CD4-positive, alpha-beta T cell treated with Interleukin-17A for 1 hour (primary cell): ENCODE results near the gene GIMAP2.
"Not testable (repeated sequence)": the region's sequence is repeated elsewhere in the genome, so short reads cannot be mapped to it uniquely, and the experiment has no call there.

Experiments used
- DNase-seq: peaks from one replicate; pipeline ENCODE4 v3.0.0-alpha.2; 2020

GIMAP2 gene

DNA sequence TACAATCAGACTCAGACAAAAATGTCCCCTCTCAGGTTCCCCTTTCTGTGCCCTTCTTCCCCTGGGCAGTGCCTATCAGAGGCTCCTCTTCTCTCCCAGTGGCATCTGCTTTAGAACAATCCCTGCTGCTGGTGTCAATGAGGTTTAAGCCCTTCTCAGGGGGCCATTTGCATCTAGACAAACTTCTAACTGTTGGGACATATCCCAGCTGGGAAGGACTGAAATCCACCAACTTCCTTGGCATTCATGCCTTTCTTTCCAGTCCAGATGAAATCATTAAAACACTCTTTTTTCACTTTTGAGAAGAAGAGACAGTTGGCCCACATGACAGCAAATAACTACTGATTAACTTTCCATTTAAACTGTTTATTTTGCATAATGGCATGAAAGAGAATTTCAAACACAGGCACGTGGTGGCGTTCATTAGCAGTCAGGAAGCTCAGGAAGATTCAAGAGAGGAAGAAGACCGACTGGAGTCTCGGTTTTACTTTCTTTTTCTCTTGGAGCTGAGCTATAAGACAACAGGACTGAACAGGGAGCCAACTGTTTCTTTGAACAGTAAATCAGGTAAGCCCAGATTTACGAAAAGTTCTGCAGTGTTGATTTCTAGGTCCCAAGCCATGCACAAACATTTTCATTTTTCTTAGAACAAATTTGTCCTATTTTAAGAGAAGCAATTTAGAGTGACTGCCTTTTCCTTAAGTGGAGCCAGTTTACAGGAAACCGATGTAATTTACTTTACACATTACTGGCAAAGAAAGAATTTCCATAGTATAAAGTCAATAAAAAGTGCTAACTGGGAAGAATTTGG, at the start of gene GIMAP2:
Gene GIMAP2 (plus strand): TSS at position 488 of the 811 bp plus-strand sequence. CDS start 1,354 bp downstream, outside the sequence.
- peak; percentile 77 for DNase-seq

GRCh38 chr7:150641854-150642253, 43.7 kb upstream of the GIMAP2 start:
- DNase-seq = no peak

- DNase-seq = no peak
Measured at GRCh38 chr7:150642926-150643325, 42.6 kb upstream of the GIMAP2 start.

- no peak for DNase-seq
Measured at GRCh38 chr7:150645259-150646020, 40.1 kb upstream of the GIMAP2 start.

DNA sequence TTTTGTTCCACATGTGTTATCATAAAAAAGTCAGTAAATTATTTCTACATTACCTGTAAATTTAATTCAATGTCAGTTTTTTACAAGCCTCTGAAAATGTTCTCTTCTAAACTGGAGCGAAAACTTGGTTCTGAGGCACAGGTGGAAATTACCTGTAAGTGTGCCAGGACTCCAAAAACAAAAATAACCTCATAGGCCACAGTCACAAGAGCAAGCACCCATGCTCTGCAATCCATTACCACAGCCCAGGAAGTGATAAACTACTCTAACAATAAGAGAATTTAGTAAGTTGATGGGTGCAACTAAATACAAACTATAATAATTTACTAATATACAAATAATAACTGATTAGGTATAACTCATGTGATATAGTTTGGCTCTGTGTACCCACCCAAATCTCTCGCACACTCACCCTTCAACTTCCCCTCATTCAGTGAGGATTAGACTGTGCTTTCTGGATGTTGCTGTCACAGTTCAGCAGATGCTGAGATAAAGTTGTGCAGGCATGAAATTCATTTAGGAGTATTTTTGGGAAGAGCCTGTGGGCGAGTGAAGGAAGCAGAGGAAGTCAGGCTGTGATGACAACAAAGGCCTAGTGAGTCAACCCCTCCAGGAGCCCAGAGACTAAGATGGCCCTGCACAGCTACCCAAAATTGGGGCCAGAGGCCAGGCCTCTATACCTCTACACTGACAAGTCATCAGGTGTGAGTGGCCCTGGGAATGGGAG, 37.0 kb upstream of the GIMAP2 start:
- peak; percentile 65 for DNase-seq

- DNase-seq = no peak
Measured at GRCh38 chr7:150649080-150649385, 36.5 kb upstream of the GIMAP2 start.

DNA sequence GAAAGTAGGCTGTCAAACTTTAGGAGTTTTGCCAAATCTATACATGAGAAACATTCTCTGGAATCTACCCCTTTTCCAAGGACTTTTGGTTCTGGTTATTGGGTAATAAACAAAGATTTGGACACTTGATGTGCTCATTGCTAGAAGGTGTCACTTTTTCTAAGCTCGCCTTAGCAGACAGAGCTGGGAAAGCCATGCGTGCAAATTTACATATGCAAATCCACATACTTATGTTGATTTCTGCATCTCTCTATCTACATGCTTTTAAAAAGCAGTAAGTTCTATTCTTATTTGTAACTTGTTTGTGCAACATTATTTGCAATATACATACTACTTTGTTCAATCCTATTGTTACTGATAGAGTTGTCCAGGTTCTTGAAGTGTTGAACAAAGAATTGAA, 30.8 kb upstream of the GIMAP2 start:
- no peak for DNase-seq

- DNase-seq = no peak
Measured at GRCh38 chr7:150656047-150656446, 29.5 kb upstream of the GIMAP2 start.

DNA sequence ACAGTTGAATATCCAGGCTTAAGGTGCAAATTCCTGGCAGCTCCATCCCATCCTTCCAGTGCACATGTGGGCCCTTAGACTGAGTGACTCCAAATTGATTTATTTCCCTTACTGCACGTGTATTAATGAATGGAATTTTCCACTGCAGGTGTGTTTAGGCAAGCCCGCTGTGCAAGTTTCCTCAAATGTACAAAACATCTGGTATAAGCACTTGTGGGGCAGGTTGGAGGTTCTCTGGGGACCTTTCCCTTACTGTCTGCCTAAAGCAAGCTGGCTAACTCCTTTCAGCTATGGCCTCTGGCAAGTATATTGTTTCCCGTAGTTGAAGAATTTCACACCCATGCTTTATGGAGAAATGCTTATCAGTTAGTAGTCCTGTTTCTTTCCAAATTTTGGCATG, 28.0 kb upstream of the GIMAP2 start:
- no peak for DNase-seq

DNA sequence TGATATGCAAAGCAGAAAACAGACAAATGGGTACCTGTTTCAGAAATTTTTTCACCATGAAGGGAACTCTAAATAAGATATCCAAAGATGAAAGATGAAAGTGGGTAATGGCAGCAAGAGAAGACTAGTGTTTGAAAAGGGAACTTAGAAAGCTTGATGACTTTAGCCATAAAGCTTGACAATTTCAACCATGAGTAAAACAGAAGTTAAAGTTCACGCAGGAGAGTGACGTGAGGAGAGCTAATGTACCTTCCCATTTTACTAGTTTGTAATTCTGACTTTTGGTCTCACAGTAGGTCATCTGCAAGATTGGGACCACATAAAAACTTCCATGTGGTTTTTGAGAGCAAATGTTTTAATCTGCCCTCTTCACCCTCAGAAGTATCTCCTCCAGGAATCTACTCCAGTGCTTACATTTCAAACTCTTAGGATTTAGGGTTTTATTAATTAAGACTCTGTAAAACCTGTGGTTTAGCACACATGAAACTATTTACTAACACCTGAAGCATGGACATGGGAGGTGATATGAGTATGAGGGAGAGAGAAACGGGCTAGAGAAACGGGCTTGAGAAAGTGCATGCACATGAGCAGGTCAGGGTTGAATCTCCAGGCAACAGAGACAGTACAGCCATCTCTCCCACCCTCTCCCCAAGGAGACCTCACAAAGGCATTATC, 24.4 kb upstream of the GIMAP2 start:
- no peak for DNase-seq

GRCh38 chr7:150662821-150663220, 22.7 kb upstream of the GIMAP2 start:
- DNase-seq = not testable (repeated sequence)

- peak; percentile 72 for DNase-seq
Measured at GRCh38 chr7:150663802-150664494, 21.6 kb upstream of the GIMAP2 start.

DNA sequence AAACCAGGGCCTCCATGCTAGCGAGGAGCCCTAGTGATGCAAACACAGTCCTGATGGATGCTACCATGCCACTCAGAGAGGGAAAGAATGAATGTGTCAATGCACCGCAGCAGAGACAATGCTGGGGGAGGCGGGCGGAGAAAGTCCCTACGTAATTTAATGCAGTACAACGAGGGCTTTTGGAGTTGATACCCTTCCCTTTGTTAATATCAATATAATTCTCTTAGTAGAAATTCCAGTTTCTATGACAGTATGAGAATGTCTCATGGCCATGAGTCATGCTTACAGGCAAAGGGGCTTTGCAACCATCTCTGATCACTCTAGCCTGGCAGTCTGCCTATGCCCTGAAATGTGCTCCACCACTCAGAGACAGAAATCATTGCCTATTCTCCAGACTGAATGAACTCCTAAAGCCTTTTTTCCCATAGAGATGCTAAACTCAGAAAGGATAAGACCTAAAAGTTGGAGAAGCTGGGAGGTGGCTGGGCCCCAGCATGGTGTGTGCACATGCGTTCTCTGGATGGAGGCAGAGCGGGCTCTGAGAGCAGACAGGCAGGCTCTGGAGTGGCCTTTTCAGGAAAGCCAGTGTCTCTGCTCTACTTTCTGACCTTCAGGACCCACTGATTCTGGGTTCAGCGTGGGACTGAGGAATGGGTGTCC, 20.3 kb upstream of the GIMAP2 start:
- no peak for DNase-seq

- DNase-seq = peak; percentile 70
Measured at GRCh38 chr7:150665896-150666295, 19.6 kb upstream of the GIMAP2 start.

DNA sequence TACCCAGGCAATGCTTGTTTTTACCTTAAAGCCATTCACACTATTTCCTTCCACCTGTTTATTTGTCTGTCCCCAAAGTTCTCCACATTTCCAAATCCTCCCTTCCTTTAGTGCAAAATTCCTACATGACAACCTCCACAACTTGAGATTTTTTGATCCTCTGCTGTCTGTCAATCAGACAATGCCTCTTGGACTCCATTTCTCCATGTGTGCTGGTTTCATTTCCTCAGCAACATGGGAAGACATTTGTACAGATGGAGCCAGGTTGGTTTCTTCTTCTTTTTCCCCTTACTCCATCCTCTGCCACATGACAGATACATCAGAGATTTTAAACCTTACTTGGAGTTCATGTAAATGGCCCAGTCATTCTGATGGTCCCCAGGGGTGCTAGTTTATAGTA, 19.1 kb upstream of the GIMAP2 start:
- DNase-seq = no peak

DNA sequence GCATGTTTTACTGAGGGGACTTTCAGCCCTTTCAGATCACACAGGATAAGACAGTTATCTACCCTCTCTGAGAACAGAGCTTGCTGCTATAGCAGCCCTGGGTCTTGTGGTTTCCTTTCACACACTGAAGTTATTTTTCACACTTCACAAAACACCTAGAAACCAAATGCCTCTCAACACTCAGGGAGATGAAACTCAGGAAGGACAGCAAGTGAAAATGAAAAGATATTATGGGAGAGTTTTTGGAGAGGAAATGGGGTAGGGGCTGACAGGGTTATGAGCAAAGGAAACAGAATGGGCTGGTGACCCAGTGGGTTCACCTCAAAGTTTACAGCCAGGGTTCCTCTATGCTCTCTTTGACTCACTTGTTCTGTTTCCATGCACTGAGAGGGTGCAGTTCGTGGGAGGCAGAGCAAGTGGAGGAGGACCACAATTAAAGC, 17.0 kb upstream of the GIMAP2 start:
- DNase-seq = peak; percentile 88

GRCh38 chr7:150668977-150669376, 16.5 kb upstream of the GIMAP2 start:
- DNase-seq = no peak

DNA sequence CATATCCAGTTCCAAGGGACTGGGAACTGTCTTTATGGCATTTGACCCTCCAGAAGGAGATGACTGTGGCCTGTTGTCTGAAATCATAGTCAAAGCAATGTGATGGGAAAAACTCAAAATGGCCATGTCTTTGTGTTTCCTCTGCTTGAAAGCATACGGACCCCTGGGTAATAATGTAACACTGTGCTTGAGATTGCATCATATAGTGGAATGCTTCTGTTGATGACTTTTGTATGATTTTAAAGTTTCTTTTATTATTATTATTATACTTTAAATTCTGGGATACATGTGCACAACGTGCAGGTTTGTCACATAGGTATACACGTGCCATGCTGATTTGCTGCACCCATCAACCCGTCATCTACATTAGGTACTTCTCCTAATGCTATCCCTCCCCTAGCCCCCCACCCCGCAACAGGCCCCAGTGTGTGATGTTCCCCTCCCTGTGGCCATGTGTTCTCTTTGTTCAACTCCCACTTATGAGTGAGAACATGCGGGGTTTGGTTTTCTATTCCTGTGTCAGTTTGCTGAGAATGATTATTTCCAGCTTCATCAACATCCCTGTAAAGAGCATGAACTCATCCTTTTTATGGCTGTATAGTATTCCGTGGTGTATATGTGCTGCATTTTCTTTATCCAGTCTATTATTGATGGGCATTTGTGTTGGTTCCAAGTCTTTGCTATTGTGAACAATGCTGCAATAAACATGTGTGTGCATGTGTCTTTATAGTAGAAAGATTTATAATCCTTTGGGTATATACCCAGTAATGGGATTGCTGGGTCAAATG, 13.5 kb upstream of the GIMAP2 start:
- not testable (repeated sequence) for DNase-seq

DNA sequence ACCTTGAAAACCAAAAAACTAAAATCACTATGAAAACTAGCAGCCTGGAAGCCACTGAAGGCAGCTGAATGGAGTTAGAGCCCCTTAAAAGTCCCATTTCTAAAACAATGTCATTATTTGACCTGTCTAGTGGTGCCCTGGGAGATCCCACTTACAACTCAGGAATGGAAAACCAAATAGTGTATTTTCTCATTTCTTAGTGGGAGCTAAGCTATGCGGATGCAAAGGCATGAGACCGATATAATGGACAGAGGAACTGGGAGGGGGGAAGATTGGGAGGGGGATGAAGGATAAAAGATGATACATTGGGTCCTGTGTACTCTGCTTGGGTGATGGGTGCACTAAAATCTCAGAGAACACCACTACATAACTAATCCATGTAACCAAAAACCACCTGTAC, 9.8 kb upstream of the GIMAP2 start:
- no peak for DNase-seq

DNA sequence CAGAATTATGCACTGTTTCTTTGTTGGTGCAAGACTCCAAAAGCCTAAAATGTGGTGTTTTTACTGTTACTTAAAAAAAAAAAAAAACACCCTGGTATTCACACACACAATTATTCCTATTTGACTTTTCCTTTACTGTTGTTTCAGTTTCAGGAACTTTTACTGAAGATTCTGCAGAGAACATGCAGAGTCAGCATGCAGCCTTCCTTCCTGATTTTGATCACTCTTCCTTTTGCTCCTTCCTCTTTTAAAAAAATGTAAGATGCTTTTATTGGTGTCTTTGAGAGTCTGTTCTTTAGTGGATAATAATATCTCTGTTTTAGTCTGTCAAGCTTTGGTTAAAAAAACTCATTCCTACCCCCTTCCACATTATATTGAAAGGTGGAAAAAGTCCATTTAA, 9.2 kb upstream of the GIMAP2 start:
- peak; percentile 34 for DNase-seq

DNA sequence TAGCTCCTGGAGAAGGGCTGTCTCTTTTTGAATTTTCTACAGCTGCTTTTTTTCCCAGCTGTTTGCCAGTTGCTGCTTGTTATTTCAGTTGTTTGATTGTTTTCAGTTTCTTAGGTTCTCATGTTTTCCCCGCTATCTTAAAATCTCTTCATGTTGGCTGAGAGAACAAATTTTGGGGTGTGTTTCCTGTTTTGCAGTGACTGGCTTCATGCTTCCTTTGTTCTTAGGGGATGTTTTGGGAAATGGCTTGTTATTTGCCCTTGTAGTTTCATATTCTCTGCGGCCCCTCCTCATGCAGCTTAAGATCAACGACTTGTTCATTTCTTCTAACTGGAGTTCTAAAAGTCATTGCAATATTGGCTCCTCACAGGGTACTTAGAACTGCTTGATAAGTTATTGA, 8.7 kb upstream of the GIMAP2 start:
- peak; percentile 84 for DNase-seq
